ENCODE measurements around the gene LOXHD1. TPM values are rescaled to one million over a fixed set of nuclear protein-coding genes. Genes with fewer than 3 reads are reported as not detected.

The LOXHD1 gene
- total and polyA plus RNA-seq, 2 donors from 2014 or later: 0.25 TPM; not detected in 1

DNA sequence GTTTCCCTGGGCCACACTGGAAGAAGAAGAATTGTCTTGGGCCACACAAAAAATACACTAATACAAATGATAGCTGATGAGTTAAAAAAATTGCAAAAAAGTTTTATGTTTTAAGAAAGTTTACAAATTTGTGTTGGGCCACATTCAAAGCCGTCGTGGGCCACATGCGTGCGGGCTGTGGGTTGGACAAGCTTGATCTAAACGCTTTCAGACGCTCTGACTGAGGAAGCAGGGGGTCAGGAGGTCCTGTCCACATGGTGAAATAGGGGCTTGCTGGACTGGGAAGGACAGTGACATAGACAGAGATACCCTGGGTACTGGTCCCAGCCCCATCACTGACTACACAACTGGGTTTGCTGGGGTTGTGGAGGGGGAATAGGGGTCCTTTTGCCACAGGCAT lies 86.4 kb downstream of the LOXHD1 start:
- H3K4me3 ChIP-seq (ENCODE audit: low read length in 3 of 3): no peak overlapping the region
- no peaks in the 10 kb centered on the region for H3K36me3 ChIP-seq (ENCODE audit: control insufficient read depth in 2 of 3, insufficient read depth in 3 of 3, low read length in 3 of 3)
- intact Hi-C loops (cut with DNase I): no loop called here
- TF ChIP-seq, protein P1, sequence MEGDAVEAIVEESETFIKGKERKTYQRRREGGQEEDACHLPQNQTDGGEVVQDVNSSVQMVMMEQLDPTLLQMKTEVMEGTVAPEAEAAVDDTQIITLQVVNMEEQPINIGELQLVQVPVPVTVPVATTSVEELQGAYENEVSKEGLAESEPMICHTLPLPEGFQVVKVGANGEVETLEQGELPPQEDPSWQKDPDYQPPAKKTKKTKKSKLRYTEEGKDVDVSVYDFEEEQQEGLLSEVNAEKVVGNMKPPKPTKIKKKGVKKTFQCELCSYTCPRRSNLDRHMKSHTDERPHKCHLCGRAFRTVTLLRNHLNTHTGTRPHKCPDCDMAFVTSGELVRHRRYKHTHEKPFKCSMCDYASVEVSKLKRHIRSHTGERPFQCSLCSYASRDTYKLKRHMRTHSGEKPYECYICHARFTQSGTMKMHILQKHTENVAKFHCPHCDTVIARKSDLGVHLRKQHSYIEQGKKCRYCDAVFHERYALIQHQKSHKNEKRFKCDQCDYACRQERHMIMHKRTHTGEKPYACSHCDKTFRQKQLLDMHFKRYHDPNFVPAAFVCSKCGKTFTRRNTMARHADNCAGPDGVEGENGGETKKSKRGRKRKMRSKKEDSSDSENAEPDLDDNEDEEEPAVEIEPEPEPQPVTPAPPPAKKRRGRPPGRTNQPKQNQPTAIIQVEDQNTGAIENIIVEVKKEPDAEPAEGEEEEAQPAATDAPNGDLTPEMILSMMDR (IDR thresholded peaks at IDR 0.05; ENCODE audit: borderline replicate concordance, extremely low read depth, insufficient read depth): no peak
- H3K9me3 ChIP-seq (ENCODE audit: control insufficient read depth in 2 of 3, insufficient read depth in 1 of 3, low read length in 3 of 3): no peaks in the 10 kb centered on the region
- H3K9ac ChIP-seq (ENCODE audit: low read length in 3 of 3): no peak overlapping the region
- H3K27ac ChIP-seq (ENCODE audit: low read depth in 2 of 2, low read length in 2 of 2): no peak overlapping the region
- no peaks in the 10 kb centered on the region for H3K4me1 ChIP-seq (ENCODE audit: control insufficient read depth in 2 of 3, insufficient read depth in 2 of 3, low read depth in 1 of 3, low read length in 3 of 3)
- no peaks in the 10 kb centered on the region for H3K27me3 ChIP-seq (ENCODE audit: control insufficient read depth, insufficient read depth, low read length)
- DNase-seq (no peak), FAIRE-seq (no peak)

DNA sequence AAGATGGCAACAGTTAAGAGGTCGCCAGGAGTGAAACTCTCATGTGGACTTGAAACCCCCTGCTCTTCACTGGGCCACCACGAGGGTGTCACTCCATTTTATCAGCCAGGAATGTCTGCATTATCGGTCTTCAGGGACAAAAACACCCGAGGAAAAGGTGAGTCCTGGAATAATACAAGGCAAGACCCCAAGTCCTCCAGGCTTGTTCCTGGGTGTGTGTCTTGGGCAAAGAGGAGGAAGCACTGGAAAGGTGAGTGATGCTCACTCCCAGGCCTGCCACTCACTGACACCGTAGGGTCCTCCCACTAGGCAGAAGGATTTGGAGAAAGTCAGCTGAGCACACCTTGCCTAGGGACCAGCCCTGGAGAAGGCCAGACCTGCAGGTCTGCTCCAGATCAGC lies 86.9 kb downstream of the LOXHD1 start:
- no peak overlapping the region for H3K4me3 ChIP-seq (ENCODE audit: low read length in 3 of 3)
- H3K27me3 ChIP-seq (ENCODE audit: control insufficient read depth, insufficient read depth, low read length): no peaks in the 10 kb centered on the region
- no peak overlapping the region for H3K27ac ChIP-seq (ENCODE audit: low read depth in 2 of 2, low read length in 2 of 2)
- no peak for FAIRE-seq
- no peaks in the 10 kb centered on the region for H3K36me3 ChIP-seq (ENCODE audit: control insufficient read depth in 2 of 3, insufficient read depth in 3 of 3, low read length in 3 of 3)
- no peak for DNase-seq
- H3K4me1 ChIP-seq (ENCODE audit: control insufficient read depth in 2 of 3, insufficient read depth in 2 of 3, low read depth in 1 of 3, low read length in 3 of 3): no peaks in the 10 kb centered on the region
- TF ChIP-seq, protein P1 (IDR thresholded peaks at IDR 0.05; ENCODE audit: borderline replicate concordance, extremely low read depth, insufficient read depth): no peak
- intact Hi-C loops (cut with DNase I): no loop called here
- no peaks in the 10 kb centered on the region for H3K9me3 ChIP-seq (ENCODE audit: control insufficient read depth in 2 of 3, insufficient read depth in 1 of 3, low read length in 3 of 3)
- no peak overlapping the region for H3K9ac ChIP-seq (ENCODE audit: low read length in 3 of 3)

DNA sequence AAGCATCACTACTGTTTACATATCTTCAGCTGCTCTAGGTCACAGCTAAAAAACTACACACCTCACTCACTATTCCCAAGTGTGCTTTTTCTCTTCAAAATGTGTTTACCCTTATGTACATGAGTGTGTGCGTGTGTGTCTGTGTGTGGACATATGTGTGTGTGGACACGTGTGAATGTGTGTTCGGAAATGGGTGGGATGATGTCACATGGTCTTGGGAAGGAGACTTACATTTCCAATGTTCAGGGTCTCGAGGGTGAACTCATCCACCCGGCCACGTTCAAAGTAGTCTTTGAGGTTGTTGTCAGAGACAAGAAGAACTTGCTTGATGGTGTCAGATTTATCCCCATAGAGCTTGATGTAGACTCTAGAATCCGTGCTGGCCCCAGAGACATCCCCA lies 87.8 kb downstream of the LOXHD1 start:
- H3K27me3 ChIP-seq (ENCODE audit: control insufficient read depth, insufficient read depth, low read length): no peaks in the 10 kb centered on the region
- H3K9ac ChIP-seq (ENCODE audit: low read length in 3 of 3): no peak overlapping the region
- H3K4me3 ChIP-seq (ENCODE audit: low read length in 3 of 3): no peak overlapping the region
- DNase-seq (no peak), FAIRE-seq (no peak)
- H3K4me1 ChIP-seq (ENCODE audit: control insufficient read depth in 2 of 3, insufficient read depth in 2 of 3, low read depth in 1 of 3, low read length in 3 of 3): no peaks in the 10 kb centered on the region
- TF ChIP-seq, protein P1 (IDR thresholded peaks at IDR 0.05; ENCODE audit: borderline replicate concordance, extremely low read depth, insufficient read depth): no peak
- H3K9me3 ChIP-seq (ENCODE audit: control insufficient read depth in 2 of 3, insufficient read depth in 1 of 3, low read length in 3 of 3): no peaks in the 10 kb centered on the region
- intact Hi-C loops (cut with DNase I): no loop called here
- no peak overlapping the region for H3K27ac ChIP-seq (ENCODE audit: low read depth in 2 of 2, low read length in 2 of 2)
- H3K36me3 ChIP-seq (ENCODE audit: control insufficient read depth in 2 of 3, insufficient read depth in 3 of 3, low read length in 3 of 3): no peaks in the 10 kb centered on the region

DNA sequence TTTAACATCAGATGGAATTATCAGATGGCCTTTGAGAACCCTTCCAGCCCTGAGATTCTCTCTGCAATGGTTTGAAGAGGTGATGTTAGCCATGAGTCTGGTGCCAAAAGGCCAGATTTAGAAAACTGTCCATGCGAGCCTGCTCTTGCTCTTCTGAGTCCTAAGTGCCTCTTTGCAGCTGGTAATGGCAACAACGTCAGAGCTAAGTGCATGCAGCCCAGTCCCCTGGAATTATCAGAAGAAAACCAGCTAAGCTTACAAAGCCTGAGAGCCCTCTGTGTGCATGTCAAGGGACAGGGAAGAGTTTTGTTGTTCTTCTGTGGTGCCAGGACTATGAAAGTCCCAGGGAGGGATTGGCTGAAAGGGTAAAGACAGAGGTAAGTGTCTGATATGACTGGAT lies 89.8 kb downstream of the LOXHD1 start:
- H3K27ac ChIP-seq (ENCODE audit: low read depth in 2 of 2, low read length in 2 of 2): no peak overlapping the region
- TF ChIP-seq, protein P1 (IDR thresholded peaks at IDR 0.05; ENCODE audit: borderline replicate concordance, extremely low read depth, insufficient read depth): no peak
- intact Hi-C loops (cut with DNase I): no loop called here
- H3K4me1 ChIP-seq (ENCODE audit: control insufficient read depth in 2 of 3, insufficient read depth in 2 of 3, low read depth in 1 of 3, low read length in 3 of 3): no peaks in the 10 kb centered on the region
- no peaks in the 10 kb centered on the region for H3K36me3 ChIP-seq (ENCODE audit: control insufficient read depth in 2 of 3, insufficient read depth in 3 of 3, low read length in 3 of 3)
- H3K4me3 ChIP-seq (ENCODE audit: low read length in 3 of 3): no peak overlapping the region
- no peak overlapping the region for H3K9ac ChIP-seq (ENCODE audit: low read length in 3 of 3)
- no peaks in the 10 kb centered on the region for H3K27me3 ChIP-seq (ENCODE audit: control insufficient read depth, insufficient read depth, low read length)
- no peaks in the 10 kb centered on the region for H3K9me3 ChIP-seq (ENCODE audit: control insufficient read depth in 2 of 3, insufficient read depth in 1 of 3, low read length in 3 of 3)
- no peak for FAIRE-seq
- no peak for DNase-seq
